ENCODE results near the gene KCTD13.
"Not testable (repeated sequence)": the region's sequence is repeated elsewhere in the genome, so short reads cannot be mapped to it uniquely, and the experiment has no call there.

The KCTD13 gene

GRCh38 chr16:29906520-29907244 lies 19.3 kb downstream of the KCTD13 start:
- DNase-seq = no peak

DNA sequence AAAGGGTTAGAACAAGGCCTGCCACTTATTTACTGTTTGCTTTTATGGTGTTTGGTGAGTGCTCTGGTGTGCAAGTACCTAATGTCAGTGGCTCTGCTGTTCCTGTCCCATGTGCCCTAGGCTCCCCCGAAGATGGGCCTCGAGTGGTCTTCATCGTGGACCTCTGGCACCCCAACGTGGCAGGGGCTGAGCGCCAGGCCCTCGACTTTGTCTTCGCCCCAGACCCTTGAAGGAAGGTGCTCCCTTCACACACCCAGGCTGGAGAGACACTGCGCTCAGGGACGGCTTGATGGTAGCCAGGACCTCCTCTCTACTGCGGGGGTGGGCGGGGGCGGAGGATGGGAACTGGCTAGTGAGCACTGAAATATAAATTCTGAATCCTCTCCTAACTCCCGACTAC lies 20.4 kb downstream of the KCTD13 start:
- DNase-seq = no peak

- DNase-seq = no peak
Observed at GRCh38 chr16:29904947-29905346, 21.1 kb downstream of the KCTD13 start.

DNA sequence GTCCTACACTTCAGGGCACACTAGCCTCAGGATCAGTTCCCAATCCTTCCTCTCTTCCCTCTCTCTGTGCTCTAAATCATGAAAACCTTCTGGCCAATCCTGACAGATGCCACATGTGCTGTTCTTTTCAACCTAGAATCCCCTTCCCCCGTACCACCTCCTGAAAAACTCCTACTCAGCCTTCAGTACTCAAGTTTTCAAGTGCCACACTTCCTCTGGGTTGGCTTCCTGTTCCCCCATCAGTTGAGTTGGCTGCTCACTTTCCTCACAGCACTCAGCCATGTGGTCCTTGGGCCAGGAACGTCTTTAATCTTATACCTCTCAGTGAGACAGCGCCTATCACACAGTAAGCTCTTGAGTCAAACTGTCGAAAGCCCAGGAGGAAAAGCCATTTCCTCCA lies 22.4 kb downstream of the KCTD13 start:
- DNase-seq = no peak

DNA sequence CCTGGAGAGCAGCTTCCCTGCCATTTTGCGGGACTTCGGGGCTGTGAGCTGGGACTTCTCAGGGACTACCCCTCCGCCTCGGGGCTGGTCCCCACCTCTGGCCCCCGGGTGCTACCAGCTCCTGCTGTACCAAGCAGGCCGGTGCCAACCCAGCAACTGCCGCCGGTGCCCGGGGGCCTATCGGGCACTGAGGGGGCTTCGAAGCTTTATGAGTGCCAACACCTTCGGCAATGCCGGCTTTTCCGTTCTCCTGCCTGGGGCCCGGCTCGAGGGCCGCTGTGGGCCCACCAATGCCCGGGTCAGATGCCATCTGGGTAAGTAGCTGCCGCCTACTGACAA lies 24.4 kb downstream of the KCTD13 start:
- DNase-seq = no peak

DNA sequence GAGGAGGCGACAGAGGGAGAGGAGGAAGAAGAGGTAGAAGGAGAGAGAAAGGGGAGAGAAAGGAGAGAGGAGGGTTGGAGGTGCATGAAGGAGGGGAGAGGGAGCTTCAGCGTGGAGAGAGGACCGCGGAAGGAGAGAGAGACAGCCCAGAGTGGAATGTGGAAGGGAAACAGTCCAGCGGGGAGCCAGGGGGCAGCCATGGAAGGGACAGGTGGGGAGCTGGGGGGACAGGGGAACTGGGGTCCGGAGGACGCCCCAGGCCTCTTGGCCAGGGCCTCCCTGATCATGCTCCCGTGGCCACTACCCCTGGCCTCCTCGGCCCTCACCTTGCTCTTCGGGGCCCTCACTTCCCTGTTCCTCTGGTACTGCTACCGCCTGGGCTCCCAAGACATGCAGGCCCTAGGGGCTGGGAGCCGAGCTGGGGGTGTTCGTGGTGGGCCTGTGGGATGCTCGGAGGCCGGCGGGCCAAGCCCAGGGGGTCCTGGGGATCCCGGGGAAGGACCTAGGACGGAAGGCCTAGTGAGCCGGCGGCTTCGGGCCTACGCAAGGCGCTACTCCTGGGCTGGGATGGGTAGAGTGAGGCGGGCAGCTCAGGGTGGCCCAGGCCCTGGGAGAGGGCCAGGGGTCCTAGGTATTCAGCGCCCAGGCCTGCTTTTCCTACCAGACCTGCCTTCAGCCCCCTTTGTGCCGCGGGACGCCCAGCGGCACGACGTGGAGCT lies 25.0 kb downstream of the KCTD13 start:
- DNase-seq = no peak

DNA sequence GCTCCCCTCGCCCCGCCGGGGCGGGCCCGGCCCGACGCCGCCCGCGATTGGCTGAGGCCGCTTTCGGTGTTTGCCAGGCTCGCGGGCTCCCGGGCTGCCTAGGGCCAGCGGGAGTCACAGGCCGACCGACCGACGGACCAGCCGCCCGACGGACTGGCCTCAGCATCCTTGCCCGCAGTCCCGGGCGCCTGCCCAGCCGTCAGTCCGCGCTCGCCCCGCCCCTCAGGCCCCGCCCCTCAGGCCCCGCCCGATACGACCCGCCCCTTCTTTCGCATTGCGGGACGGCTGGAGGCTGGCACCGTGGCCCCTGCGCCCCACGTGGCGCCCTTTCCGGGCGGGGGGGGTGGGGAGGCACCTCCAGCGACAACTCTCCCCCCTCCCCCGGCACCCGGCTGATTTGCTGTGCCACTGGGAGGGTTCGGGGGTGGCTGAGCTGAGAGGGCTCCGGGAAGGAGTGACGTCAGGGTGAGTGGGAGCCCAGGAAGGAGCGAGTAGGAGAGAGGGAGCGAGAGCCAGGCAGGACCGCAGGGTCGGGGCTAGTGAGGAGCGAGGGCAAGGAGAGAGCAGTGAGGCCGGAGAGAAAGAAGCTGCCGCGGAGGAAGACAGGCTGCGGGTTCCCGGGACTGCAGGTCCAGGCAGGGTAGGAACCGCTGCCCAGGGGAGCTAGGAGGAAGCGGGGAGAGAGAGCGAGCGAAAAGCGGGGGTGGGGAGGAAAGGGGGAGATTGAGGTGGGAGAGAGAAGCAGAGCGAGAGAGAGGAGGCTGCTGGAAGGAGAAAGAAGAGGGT lies 25.7 kb downstream of the KCTD13 start, which contains the start of gene ASPHD1:
TSS of gene ASPHD1 (plus strand) at position 387 of the 786 bp plus-strand sequence. CDS start 484 bp downstream, outside the sequence.
- peak; percentile 60 to 89 (median 76) for DNase-seq

- DNase-seq = no peak
Observed at GRCh38 chr16:29899516-29900101, 26.4 kb downstream of the KCTD13 start, which contains the start of gene SEZ6L2. Gene SEZ6L2 (minus strand): TSS chr16:29899550. CDS start chr16:29899019, 531 bp downstream.

DNA sequence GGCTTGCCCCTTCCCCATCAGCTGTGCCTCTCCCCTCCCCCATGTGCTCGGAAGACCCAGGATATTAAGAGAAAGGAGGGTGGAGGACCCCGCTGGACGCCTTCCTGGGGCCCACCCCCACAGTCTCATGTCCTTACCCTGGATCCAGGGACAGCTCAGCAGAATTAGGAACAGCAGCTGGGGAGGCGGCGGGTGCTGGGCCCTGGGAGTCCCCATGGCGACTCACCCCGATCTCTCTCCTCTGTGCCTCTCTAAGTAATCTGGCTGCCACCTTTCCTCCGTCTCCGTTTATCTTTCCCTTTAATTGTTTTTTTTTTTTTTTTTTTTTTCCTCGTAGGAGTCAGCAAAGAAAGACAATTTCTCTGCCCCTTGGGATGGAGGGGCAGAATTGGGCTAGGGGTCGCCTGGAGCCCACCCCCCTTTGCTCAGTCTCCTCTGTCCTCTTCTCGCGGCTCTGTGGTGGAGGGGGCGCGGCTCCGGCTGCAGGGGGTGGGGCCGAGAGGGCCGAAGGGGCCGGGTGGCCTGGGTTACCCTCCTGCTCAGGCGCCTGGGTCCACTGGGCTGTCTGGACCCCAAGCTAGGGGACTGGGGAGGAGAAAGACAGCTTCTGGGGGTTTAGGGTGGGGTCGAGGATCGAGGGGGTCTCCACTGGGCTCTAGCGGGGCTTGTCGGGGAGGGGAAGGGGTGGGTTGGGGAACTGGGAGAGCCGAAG lies 27.1 kb downstream of the KCTD13 start:
- DNase-seq = no peak

GRCh38 chr16:29898135-29898803 lies 27.8 kb downstream of the KCTD13 start:
- DNase-seq = no peak

DNA sequence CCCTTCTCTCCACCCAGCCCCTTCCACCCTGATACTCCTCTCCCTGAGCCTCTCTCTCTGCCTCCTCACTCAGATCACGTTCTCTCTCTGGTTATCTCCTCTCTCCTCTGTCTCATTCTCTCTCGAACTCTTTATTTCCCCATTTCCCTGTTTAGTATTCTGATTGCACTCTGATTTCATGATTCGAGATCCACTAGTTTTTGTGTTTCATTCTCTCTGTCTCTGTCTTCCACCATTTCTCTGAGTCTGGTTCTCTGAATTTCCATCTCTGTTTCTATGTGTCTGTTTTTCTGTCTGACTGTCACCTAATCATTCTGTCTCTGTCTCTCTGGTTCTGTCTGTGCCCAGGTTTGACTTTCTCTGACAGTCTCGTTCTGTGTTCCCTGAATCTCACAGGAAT lies 28.7 kb downstream of the KCTD13 start:
- no peak for DNase-seq

GRCh38 chr16:29896841-29897240 lies 29.2 kb downstream of the KCTD13 start:
- DNase-seq = no peak

DNA sequence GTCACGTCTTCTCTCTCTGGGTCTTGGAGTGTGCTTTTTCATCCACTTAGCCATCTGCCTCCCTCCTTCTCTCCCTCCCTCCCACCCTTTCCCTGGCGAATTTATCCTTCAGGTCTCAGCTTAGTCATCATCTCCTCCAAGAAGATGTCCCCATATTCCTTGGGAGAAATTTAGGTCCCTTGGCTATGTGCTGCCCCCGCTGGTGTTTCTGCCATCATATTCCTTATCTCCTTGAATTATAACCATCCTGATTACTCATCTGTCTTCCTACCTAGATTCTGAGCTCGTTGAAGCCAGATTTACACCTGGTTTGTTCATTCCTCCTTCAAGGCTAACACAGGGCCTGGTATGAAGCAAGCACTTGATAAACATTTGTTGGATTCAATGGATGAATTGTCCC lies 31.7 kb downstream of the KCTD13 start:
- DNase-seq = no peak

DNA sequence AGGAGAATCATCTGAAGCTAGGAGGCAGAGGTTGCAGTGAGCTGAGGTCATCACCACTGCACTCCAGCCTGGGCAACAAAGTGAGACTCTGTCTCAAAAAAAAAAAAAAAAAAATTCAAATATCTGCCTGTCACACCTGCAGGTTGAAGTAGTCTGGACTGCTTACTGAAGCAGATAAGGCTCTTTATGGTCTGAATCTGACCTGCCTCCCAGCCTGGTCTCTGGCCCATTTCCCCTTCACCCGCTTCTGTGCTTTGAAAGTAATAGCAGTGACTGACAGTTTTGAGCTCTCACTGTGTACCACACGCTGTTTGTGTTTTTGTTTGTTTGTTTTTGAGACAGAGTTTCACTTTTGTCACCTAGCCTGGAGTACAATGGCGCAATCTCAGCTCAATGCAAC lies 32.5 kb downstream of the KCTD13 start:
- DNase-seq = no peak

DNA sequence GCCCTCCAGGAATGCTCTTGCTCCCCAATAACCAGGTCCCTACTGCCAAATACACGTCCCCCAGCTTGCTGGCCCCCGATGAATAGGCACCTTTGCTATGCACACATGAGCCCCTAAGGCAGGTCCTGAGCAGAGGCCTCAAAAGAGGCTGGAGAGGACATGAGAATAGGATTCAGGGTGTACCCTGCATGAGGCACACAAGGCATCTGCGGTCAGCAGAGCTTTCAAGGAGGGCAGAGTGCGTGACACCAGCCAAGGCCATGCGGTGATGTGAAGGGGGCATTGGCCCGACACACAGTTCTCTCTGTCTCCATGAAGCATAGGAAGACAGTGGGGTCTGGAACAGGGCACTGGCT lies 33.6 kb downstream of the KCTD13 start:
- no peak for DNase-seq

- no peak for DNase-seq
Observed at GRCh38 chr16:29891525-29892457, 34.2 kb downstream of the KCTD13 start.

- DNase-seq = not testable (repeated sequence)
Observed at GRCh38 chr16:29889372-29889771, 36.7 kb downstream of the KCTD13 start.

DNA sequence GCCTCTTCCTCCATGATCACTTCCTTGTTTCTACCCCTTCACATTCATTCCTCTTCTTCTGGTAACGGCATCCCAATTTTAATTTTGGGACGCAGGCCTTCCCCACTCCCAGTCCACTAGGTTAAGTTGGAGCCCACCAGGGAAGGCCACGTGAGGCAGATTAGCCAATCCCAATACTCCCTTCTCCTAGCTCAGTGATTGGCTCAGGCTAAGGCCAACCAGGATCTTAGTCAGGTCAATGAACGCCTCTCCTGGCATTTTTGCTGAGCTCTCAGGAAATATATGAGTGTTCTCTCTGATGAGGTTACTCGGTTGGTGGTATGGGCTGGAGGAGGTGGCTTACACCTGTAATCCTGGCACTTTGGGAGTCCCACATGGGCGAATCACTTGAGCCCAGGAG lies 42.0 kb downstream of the KCTD13 start:
- no peak for DNase-seq

DNA sequence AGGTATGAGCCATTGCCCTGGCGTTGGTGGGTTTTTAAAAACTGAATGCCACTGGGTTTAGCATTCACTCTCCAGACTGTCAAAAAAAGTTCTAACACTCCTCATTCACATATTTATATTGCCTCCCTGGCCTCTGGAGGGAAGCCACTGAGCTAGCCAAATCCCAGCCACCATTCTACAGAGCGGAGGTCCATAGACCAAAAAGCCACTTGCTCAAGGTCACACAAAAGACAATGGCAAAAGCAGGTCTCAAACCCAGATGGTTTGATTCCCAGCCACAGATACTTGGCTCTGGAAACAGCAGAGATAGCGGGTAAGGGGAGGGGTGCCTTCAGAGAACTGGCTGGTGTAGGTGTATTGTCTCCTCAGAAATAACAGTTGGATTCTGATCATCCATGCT lies 45.0 kb downstream of the KCTD13 start:
- DNase-seq = no peak

DNA sequence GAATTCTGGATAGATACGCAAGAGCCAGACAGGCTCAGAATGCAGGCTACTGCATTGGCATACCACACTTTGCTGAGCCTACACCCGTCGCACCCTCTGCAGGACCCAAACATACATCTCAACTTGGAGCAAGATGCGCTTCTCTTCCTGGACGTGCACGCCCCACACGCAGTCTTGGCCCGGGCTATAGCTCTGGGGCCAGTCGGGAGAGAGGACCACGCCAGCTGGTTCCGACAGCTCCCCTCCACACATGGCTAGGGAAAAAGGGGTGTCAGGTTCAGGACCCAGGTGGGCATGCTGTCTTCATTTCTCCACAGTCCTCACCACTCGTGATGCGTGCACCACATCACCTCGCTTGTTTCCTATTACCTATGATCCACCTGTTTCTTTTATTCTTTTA lies 47.9 kb downstream of the KCTD13 start:
- no peak for DNase-seq

Measured in stimulated activated naive CD4-positive, alpha-beta T cell (primary cell).